ENCODE results near the gene APEH. TPM values are rescaled to one million over a fixed set of nuclear protein-coding genes. Genes with fewer than 3 reads are reported as not detected.
A peak's percentile ranks its signal among the peaks of the same experiment; 100 is the strongest.

Gene APEH
- total and polyA plus RNA-seq, 10 of the 15 experiments (the other 5 are each of a cell fraction or from before 2014, with no cell fraction given): 74.4 to 214 (median 131) TPM

DNA sequence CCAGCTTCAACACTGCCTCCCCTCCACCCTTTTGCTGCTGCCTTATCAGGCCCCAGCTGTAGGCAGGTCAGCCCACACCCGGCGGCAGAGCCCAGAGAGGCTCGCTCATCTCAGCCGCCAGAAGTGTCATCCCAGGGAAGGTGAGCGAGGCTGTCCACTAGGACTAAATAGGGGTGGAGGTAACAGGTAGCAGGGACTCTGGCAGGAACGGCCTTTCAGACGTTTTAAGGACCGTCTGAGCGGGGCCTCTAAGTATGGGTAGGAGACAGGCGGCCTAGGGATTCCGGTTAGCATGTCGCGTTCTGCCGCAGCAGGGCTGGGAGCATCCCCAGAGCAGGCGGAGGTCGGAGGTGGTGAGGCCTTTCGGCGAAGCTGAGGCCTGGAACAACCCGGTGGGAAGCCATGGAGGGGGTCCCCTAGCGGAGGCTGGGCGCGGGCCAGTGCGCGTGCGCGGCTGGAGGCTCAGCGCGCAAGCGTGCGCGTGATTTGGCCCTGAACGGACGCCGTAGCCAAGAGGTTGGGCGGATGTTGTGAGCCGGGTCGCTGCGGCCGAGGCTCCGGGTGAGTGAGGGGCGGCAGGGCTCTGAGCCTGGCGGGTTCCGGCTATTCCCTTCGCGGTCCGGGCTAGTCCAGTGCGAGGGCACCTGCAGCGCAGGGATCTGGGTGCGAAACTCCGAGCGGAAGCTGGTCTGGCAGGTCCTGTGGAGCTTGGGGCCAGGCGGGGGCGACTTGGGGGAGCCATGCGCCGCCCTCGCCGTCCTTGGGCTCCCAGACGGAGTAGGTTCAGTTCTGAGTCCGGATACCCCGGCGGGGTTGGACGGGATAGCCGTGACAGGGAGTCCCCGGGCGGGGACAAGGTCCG is 15.1 kb downstream of the APEH start, which contains the start of the genes MST1 and RNF123 (continued):
- TF ChIP-seq EP300 (IDR thresholded peaks at IDR 0.05; ENCODE audit: borderline replicate concordance in 1 of 2, control insufficient read depth in 1 of 2, low read depth in 2 of 2, low read length in 2 of 2): no peak
- no peak for TF ChIP-seq CBX3 (IDR thresholded peaks at IDR 0.05; ENCODE audit: borderline replicate concordance, low read depth)
- TF ChIP-seq, protein P1, sequence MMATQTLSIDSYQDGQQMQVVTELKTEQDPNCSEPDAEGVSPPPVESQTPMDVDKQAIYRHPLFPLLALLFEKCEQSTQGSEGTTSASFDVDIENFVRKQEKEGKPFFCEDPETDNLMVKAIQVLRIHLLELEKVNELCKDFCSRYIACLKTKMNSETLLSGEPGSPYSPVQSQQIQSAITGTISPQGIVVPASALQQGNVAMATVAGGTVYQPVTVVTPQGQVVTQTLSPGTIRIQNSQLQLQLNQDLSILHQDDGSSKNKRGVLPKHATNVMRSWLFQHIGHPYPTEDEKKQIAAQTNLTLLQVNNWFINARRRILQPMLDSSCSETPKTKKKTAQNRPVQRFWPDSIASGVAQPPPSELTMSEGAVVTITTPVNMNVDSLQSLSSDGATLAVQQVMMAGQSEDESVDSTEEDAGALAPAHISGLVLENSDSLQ (IDR thresholded peaks at IDR 0.05): no peak
- TF ChIP-seq SRF (IDR thresholded peaks at IDR 0.05; ENCODE audit: low read depth in 2 of 2, low read length in 2 of 2): 0 out of 4 replicates have a peak, but pooled peaks of 1 of the 2 experiments have one; percentile 16
- TF ChIP-seq RUNX3 (IDR thresholded peaks at IDR 0.05; ENCODE audit: low read length): peak; percentile 39; the same call in 1 of the 2 replicates
- TF ChIP-seq, protein P2, sequence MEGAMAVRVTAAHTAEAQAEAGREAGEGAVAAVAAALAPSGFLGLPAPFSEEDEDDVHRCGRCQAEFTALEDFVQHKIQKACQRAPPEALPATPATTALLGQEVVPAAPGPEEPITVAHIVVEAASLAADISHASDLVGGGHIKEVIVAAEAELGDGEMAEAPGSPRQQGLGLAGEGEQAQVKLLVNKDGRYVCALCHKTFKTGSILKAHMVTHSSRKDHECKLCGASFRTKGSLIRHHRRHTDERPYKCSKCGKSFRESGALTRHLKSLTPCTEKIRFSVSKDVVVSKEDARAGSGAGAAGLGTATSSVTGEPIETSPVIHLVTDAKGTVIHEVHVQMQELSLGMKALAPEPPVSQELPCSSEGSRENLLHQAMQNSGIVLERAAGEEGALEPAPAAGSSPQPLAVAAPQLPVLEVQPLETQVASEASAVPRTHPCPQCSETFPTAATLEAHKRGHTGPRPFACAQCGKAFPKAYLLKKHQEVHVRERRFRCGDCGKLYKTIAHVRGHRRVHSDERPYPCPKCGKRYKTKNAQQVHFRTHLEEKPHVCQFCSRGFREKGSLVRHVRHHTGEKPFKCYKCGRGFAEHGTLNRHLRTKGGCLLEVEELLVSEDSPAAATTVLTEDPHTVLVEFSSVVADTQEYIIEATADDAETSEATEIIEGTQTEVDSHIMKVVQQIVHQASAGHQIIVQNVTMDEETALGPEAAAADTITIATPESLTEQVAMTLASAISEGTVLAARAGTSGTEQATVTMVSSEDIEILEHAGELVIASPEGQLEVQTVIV (IDR thresholded peaks at IDR 0.05; ENCODE audit: borderline replicate concordance, partially characterized antibody): peak; percentile 25
- peak; percentile 51 for TF ChIP-seq SIX5 (IDR thresholded peaks at IDR 0.05; ENCODE audit: low read depth, low read length, severe bottlenecking)
- peak; percentile 81 for TF ChIP-seq HCFC1 (IDR thresholded peaks at IDR 0.05; ENCODE audit: low read length)
- TF ChIP-seq, protein P3, sequence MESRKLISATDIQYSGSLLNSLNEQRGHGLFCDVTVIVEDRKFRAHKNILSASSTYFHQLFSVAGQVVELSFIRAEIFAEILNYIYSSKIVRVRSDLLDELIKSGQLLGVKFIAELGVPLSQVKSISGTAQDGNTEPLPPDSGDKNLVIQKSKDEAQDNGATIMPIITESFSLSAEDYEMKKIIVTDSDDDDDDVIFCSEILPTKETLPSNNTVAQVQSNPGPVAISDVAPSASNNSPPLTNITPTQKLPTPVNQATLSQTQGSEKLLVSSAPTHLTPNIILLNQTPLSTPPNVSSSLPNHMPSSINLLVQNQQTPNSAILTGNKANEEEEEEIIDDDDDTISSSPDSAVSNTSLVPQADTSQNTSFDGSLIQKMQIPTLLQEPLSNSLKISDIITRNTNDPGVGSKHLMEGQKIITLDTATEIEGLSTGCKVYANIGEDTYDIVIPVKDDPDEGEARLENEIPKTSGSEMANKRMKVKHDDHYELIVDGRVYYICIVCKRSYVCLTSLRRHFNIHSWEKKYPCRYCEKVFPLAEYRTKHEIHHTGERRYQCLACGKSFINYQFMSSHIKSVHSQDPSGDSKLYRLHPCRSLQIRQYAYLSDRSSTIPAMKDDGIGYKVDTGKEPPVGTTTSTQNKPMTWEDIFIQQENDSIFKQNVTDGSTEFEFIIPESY (IDR thresholded peaks at IDR 0.05): no peak
- TF ChIP-seq SIN3A (IDR thresholded peaks at IDR 0.05; ENCODE audit: low read depth, low read length): peak; percentile 71; the same call in 1 of the 2 replicates
- no peak for TF ChIP-seq MTA3 (IDR thresholded peaks at IDR 0.05; ENCODE audit: borderline replicate concordance, low read length)
- TF ChIP-seq ZSCAN29 (IDR thresholded peaks at IDR 0.05): no peak
- no peak for TF ChIP-seq ZNF24 (IDR thresholded peaks at IDR 0.05)
- no peak for TF ChIP-seq IRF4 (IDR thresholded peaks at IDR 0.05; ENCODE audit: low read depth, low read length)
- TF ChIP-seq, protein P4, sequence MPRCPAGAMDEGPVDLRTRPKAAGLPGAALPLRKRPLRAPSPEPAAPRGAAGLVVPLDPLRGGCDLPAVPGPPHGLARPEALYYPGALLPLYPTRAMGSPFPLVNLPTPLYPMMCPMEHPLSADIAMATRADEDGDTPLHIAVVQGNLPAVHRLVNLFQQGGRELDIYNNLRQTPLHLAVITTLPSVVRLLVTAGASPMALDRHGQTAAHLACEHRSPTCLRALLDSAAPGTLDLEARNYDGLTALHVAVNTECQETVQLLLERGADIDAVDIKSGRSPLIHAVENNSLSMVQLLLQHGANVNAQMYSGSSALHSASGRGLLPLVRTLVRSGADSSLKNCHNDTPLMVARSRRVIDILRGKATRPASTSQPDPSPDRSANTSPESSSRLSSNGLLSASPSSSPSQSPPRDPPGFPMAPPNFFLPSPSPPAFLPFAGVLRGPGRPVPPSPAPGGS (IDR thresholded peaks at IDR 0.05; ENCODE audit: borderline replicate concordance, insufficient read depth, low read depth, low read length, poor library complexity, severe bottlenecking): no peak
- peak; percentile 72 for TF ChIP-seq FOXK2 (IDR thresholded peaks at IDR 0.05)
- peak; percentile 83 for TF ChIP-seq POLR2A (IDR thresholded peaks at IDR 0.05; ENCODE audit: low read depth, low read length)
- TF ChIP-seq WRNIP1 (IDR thresholded peaks at IDR 0.05; ENCODE audit: borderline replicate concordance, low read depth, low read length): no peak
- TF ChIP-seq, protein P5, sequence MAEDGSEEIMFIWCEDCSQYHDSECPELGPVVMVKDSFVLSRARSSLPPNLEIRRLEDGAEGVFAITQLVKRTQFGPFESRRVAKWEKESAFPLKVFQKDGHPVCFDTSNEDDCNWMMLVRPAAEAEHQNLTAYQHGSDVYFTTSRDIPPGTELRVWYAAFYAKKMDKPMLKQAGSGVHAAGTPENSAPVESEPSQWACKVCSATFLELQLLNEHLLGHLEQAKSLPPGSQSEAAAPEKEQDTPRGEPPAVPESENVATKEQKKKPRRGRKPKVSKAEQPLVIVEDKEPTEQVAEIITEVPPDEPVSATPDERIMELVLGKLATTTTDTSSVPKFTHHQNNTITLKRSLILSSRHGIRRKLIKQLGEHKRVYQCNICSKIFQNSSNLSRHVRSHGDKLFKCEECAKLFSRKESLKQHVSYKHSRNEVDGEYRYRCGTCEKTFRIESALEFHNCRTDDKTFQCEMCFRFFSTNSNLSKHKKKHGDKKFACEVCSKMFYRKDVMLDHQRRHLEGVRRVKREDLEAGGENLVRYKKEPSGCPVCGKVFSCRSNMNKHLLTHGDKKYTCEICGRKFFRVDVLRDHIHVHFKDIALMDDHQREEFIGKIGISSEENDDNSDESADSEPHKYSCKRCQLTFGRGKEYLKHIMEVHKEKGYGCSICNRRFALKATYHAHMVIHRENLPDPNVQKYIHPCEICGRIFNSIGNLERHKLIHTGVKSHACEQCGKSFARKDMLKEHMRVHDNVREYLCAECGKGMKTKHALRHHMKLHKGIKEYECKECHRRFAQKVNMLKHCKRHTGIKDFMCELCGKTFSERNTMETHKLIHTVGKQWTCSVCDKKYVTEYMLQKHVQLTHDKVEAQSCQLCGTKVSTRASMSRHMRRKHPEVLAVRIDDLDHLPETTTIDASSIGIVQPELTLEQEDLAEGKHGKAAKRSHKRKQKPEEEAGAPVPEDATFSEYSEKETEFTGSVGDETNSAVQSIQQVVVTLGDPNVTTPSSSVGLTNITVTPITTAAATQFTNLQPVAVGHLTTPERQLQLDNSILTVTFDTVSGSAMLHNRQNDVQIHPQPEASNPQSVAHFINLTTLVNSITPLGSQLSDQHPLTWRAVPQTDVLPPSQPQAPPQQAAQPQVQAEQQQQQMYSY (CRISPR knock-in tag; IDR thresholded peaks at IDR 0.05): no peak

All from GM12878 (cell line).